GM23248 (cell line): ENCODE data around the gene EIF4G3. TPM values are rescaled to one million over a fixed set of nuclear protein-coding genes. Genes with fewer than 3 reads are reported as not detected.

Experiments
- DNase-seq: peaks from one replicate; pipeline ENCODE4 v3.0.0-alpha.2; 2015
- H2AFZ ChIP-seq: fragments of 200-600 bp; sonication (generic); 2 replicates; pipeline ENCODE4 v1.6.1; 2016; ENCODE audit warnings: antibody characterized with exemption
- H3F3A ChIP-seq: fragments of 200-600 bp; sonication (generic); 2 replicates; pipeline ENCODE4 v1.6.1; 2016; ENCODE audit warnings: mild to moderate bottlenecking, antibody characterized with exemption, mixed run types; ENCODE audit not compliant: insufficient read depth
- H3K27ac ChIP-seq: fragments of 200-600 bp; sonication (generic); 2 replicates; pipeline ENCODE4 v1.5.1; 2016; ENCODE audit warnings: mild to moderate bottlenecking
- H3K27me3 ChIP-seq: fragments of 200-600 bp; sonication (generic); replicated peaks from 2 replicates; pipeline ENCODE4 v1.6.1; 2016; ENCODE audit warnings: mild to moderate bottlenecking; ENCODE audit not compliant: insufficient read depth
- H3K36me3 ChIP-seq: fragments of 200-600 bp; sonication (generic); 2 replicates; pipeline ENCODE4 v1.6.1; 2016; ENCODE audit warnings: low read depth, mild to moderate bottlenecking
- H3K4me1 ChIP-seq: fragments of 200-600 bp; sonication (generic); 2 replicates; pipeline ENCODE4 v1.6.1; 2016; ENCODE audit warnings: mild to moderate bottlenecking; ENCODE audit not compliant: insufficient read depth
- H3K4me2 ChIP-seq: fragments of 200-600 bp; sonication (generic); one replicate; pipeline ENCODE4 v1.6.1; 2016; ENCODE audit warnings: mild to moderate bottlenecking; ENCODE audit not compliant: unreplicated experiment
- H3K4me3 ChIP-seq: fragments of 200-600 bp; sonication (generic); 2 replicates; pipeline ENCODE4 v1.5.1; 2016; ENCODE audit warnings: mild to moderate bottlenecking
- H3K79me2 ChIP-seq: fragments of 200-600 bp; sonication (generic); 2 replicates; pipeline ENCODE4 v1.6.1; 2016; ENCODE audit warnings: mild to moderate bottlenecking; ENCODE audit not compliant: insufficient read depth
- H3K9ac ChIP-seq: fragments of 200-600 bp; sonication (generic); 2 replicates; pipeline ENCODE4 v1.6.1; 2016; ENCODE audit warnings: mild to moderate bottlenecking
- H3K9me2 ChIP-seq: fragments of 200-600 bp; sonication (generic); 2 replicates; pipeline ENCODE4 v1.6.1; 2016; ENCODE audit warnings: mixed run types, mild to moderate bottlenecking, moderate library complexity; ENCODE audit not compliant: insufficient read depth
- H3K9me3 ChIP-seq: fragments of 200-600 bp; sonication (generic); one replicate; pipeline ENCODE4 v1.6.1; 2017; ENCODE audit warnings: low read depth
- H4K20me1 ChIP-seq: fragments of 200-600 bp; sonication (generic); 2 replicates; pipeline ENCODE4 v1.6.0; 2016; ENCODE audit not compliant: insufficient read depth
- EZH2 ChIP-seq: fragments of 200-600 bp; sonication (generic); IDR thresholded peaks from 2 replicates; pipeline ENCODE4 v1.6.1; 2018; ENCODE audit warnings: antibody characterized with exemption, mild to moderate bottlenecking; ENCODE audit not compliant: insufficient read depth, poor library complexity, severe bottlenecking
- EZH2phosphoT487 ChIP-seq: fragments of 200-600 bp; sonication (generic); IDR thresholded peaks from 2 replicates; pipeline ENCODE4 v1.6.1; 2018; ENCODE audit warnings: antibody characterized with exemption, moderate library complexity, mild to moderate bottlenecking, low read depth; ENCODE audit not compliant: insufficient read depth
- WGBS, 2 experiments: methylation state at CpG; one replicate each; pipeline ENCODE4 v1.1.6; 2015 to 2017; ENCODE audit warnings: low lambda C conversion rate in 2 of 2, low coverage in 1 of 2; ENCODE audit errors: missing lambda C conversion rate in 2 of 2; 5-methylcytosine and 5-hydroxymethylcytosine counted together
- in situ Hi-C: fragments of 300-500 bp; cut with MboI; formaldehyde crosslinking; loops from 2 replicates; pipeline ENCODE4 v1.15.0; 2020
- polyA plus RNA-seq: library from polyadenylated mRNA; unstranded; fragments of >200 nt; fragmentation: Nextera tagmentation; extraction: Ambion mirVana; gene quantifications from 2 replicates; pipeline ENCODE4 v1.2.1, GENCODE V29; 2016
- total RNA-seq: library from RNA; depleted of rRNA; stranded (reverse); fragments of >200 nt; shearing (Covaris generic); gene quantifications from 2 replicates; pipeline ENCODE4 v1.2.3, GENCODE V29; 2014

The EIF4G3 gene
- total and polyA plus RNA-seq, 2 experiments from 2014 or later: 24.0 to 43.1 TPM

GRCh38 chr1:21121764-21122471, 54.8 kb downstream of the EIF4G3 start:
- no peak overlapping the region for H3K4me2 ChIP-seq
- H3K27ac ChIP-seq: no peak overlapping the region
- no peaks in the 10 kb centered on the region for H3K9me3 ChIP-seq
- no peak overlapping the region for H3K4me3 ChIP-seq
- H4K20me1 ChIP-seq: no peaks in the 10 kb centered on the region
- no peak overlapping the region for H2AFZ ChIP-seq
- DNase-seq: peak; percentile 17
- H3K27me3 ChIP-seq: no peaks in the 10 kb centered on the region
- H3K36me3 ChIP-seq: no peaks in the 10 kb centered on the region
- no peak overlapping the region for H3K9ac ChIP-seq
- WGBS, 2 experiments: 86 to 93% methylated on average over 4 of the region's 4 CpGs
- H3F3A ChIP-seq: peaks cover 27% of the 10 kb centered on the region; the same call in 1 of the 2 replicates
- H3K9me2 ChIP-seq: no peaks in the 10 kb centered on the region
- peaks cover 34% of the 10 kb centered on the region for H3K4me1 ChIP-seq
- H3K79me2 ChIP-seq: peaks cover 87% of the 10 kb centered on the region
- TF ChIP-seq EZH2phosphoT487 (no peak), EZH2 (no peak)
- in situ Hi-C loops: no loop called here

DNA sequence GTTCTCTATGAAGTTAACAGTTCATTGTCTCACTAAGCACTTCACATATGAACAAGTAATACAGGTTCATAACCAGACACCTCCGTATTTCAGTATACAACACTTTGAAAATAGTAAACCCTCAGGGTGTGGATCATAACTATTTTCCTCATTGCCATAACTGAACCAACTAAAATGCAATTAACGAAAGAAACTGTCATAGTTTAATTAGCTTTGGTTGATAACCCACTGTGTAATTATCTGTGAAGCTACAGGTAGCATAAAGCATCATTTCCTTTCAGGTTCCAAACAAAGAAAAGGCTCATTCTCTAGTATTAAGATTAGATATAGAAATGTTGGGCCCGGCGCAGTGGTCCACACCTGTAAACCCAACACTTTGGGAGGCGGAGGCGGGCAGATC, 58.5 kb downstream of the EIF4G3 start:
- H3K4me2 ChIP-seq: no peak overlapping the region
- WGBS, 2 experiments: 95 to 98% methylated on average over 6 of the region's 6 CpGs
- H2AFZ ChIP-seq: no peak overlapping the region
- H3F3A ChIP-seq: peaks cover 11% of the 10 kb centered on the region; the same call in 1 of the 2 replicates
- no peak overlapping the region for H3K4me3 ChIP-seq
- peaks cover 4% of the 10 kb centered on the region; the same call in 1 of the 2 replicates for H3K36me3 ChIP-seq
- no peaks in the 10 kb centered on the region for H3K27me3 ChIP-seq
- no peak for DNase-seq
- in situ Hi-C loops: no loop called here
- TF ChIP-seq EZH2: no peak
- no peak for TF ChIP-seq EZH2phosphoT487
- H3K9ac ChIP-seq: no peak overlapping the region
- no peak overlapping the region for H3K27ac ChIP-seq
- no peaks in the 10 kb centered on the region for H4K20me1 ChIP-seq
- H3K9me2 ChIP-seq: no peaks in the 10 kb centered on the region
- H3K4me1 ChIP-seq: peaks cover 12% of the 10 kb centered on the region; the same call in 1 of the 2 replicates
- no peaks in the 10 kb centered on the region for H3K9me3 ChIP-seq
- peaks cover 98% of the 10 kb centered on the region for H3K79me2 ChIP-seq

DNA sequence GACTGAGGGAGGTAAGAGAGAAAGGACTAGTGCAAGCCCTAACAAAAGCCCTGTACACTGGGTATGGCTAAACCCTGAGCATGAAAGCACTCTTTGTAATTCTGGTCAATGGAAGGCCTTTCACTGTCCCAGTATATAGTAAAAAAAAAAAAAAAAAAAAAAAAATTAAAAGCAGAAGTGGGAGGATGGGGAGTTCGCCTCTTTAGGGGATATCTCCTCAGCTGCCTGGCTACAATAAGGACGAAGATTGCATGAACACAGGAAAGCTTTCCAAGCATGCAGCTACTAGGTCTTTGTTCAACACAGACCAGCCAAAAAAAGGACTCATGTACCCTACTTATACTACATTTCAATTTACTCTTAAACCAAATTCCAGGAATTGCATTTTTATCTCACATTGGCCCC, 59.1 kb downstream of the EIF4G3 start:
- Histone ChIP-seq H3K4me3 (no peak overlapping the region), H3K9ac (no peak overlapping the region), H3F3A (peaks cover 8% of the 10 kb centered on the region; the same call in 1 of the 2 replicates), H4K20me1 (no peaks in the 10 kb centered on the region), H3K4me1 (peaks cover 10% of the 10 kb centered on the region; the same call in 1 of the 2 replicates), H3K27ac (no peak overlapping the region), H3K79me2 (peaks cover 98% of the 10 kb centered on the region), H3K36me3 (peaks cover 4% of the 10 kb centered on the region; the same call in 1 of the 2 replicates), H2AFZ (no peak overlapping the region), H3K9me3 (no peaks in the 10 kb centered on the region), H3K9me2 (no peaks in the 10 kb centered on the region), H3K4me2 (no peak overlapping the region), H3K27me3 (no peaks in the 10 kb centered on the region)
- WGBS, 2 experiments: 92 to 95% methylated on average over 2 of the region's 2 CpGs
- TF ChIP-seq EZH2 (no peak), EZH2phosphoT487 (no peak)
- in situ Hi-C loops: no loop called here
- no peak for DNase-seq

- H2AFZ ChIP-seq: no peak overlapping the region
- no peak overlapping the region for H3K9ac ChIP-seq
- no peak overlapping the region for H3K27ac ChIP-seq
- H3F3A ChIP-seq: peaks cover 5% of the 10 kb centered on the region; the same call in 1 of the 2 replicates
- in situ Hi-C loops: no loop called here
- no peaks in the 10 kb centered on the region for H3K9me2 ChIP-seq
- H4K20me1 ChIP-seq: no peaks in the 10 kb centered on the region
- no peak overlapping the region for H3K4me3 ChIP-seq
- no peak overlapping the region for H3K4me2 ChIP-seq
- no peaks in the 10 kb centered on the region for H3K9me3 ChIP-seq
- H3K4me1 ChIP-seq: peaks cover 6% of the 10 kb centered on the region; the same call in 1 of the 2 replicates
- peaks cover 99% of the 10 kb centered on the region for H3K79me2 ChIP-seq
- WGBS, 2 experiments: 96 to 100% methylated on average over 1 of the region's 1 CpG
- H3K27me3 ChIP-seq: no peaks in the 10 kb centered on the region
- peaks cover 4% of the 10 kb centered on the region; the same call in 1 of the 2 replicates for H3K36me3 ChIP-seq
- DNase-seq: no peak
- no peak for TF ChIP-seq EZH2phosphoT487
- no peak for TF ChIP-seq EZH2
These were observed 59.5 kb downstream of the EIF4G3 start for GRCh38 chr1:21117159-21117558.
